GM12864 (cell line): ENCODE data around the gene AFF1.
A peak's percentile ranks its signal among the peaks of the same experiment; 100 is the strongest.

Experiments used
- DNase-seq: peaks from one replicate; pipeline ENCODE4 v3.0.0-alpha.2; 2011; ENCODE audit warnings: low read depth
- H3K4me3 ChIP-seq: 2 replicates; pipeline ENCODE4 v1.5.1; 2011; ENCODE audit warnings: mild to moderate bottlenecking, low read depth, low read length, control low read depth
- TF ChIP-seq, protein P1 (sequence below): IDR thresholded peaks from 2 replicates; pipeline ENCODE4 v1.5.1; 2011; ENCODE audit warnings: low read depth, mild to moderate bottlenecking, moderate library complexity, low read length, control low read depth, inconsistent platforms; ENCODE audit errors: missing control alignments

The AFF1 gene

DNA sequence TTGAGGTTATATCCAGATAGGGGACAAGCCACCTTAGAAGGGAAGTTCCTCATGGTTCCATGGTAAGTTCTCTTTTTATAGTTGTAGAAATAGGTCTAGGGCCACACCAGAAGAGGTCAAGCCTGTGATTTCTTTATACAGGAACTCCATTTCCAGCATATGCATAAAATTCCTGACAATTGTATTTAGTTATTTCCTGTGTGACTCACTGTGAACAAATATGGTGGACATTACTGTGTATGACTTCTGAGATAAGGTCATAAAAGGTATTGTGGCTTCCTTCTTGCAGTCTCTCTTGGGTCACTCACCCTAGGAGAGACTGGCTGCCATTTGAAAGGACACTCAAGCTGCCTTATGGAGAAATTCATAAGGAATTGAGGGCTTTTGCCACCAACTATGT is 40.4 kb upstream of the AFF1 start:
- TF ChIP-seq, protein P1, sequence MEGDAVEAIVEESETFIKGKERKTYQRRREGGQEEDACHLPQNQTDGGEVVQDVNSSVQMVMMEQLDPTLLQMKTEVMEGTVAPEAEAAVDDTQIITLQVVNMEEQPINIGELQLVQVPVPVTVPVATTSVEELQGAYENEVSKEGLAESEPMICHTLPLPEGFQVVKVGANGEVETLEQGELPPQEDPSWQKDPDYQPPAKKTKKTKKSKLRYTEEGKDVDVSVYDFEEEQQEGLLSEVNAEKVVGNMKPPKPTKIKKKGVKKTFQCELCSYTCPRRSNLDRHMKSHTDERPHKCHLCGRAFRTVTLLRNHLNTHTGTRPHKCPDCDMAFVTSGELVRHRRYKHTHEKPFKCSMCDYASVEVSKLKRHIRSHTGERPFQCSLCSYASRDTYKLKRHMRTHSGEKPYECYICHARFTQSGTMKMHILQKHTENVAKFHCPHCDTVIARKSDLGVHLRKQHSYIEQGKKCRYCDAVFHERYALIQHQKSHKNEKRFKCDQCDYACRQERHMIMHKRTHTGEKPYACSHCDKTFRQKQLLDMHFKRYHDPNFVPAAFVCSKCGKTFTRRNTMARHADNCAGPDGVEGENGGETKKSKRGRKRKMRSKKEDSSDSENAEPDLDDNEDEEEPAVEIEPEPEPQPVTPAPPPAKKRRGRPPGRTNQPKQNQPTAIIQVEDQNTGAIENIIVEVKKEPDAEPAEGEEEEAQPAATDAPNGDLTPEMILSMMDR = no peak
- no peak overlapping the region for H3K4me3 ChIP-seq
- no peak for DNase-seq

DNA sequence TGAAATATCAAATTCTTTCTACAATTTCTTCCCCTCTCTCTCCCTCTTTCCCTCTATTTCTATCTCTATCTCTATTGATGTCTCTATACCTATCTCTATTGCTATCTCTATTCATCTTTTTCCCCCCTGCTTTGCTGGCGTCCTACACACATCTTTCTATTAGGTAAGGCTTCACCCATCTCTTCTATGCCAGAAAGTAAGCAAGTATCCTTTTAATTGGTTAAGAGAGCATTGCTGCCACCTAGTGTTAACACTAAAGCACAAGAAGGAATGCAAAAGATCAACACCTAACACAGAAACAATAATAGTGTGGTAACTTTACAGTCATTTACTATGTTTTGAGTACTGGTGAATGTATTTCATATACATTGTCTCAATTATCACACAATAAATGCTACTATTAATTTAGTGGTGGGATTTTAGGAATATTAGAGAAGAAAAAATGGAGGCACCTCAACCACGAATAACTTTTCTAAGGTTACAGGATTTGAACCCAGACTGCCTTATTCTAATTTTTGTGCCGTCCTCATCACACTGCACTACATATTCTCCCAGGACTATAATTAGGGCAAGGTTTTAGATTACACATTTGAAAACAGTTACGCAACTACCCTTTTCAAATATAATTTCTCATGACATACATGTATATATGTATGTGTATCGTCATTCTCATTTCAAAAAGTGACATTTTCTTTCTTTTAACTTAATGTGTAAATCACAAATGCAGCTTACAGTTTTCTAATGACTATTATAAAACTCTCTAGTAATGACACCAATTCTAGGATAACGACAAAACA is 38.9 kb upstream of the AFF1 start:
- TF ChIP-seq, protein P1 = peak; percentile 54
- H3K4me3 ChIP-seq = no peak overlapping the region
- no peak for DNase-seq

DNA sequence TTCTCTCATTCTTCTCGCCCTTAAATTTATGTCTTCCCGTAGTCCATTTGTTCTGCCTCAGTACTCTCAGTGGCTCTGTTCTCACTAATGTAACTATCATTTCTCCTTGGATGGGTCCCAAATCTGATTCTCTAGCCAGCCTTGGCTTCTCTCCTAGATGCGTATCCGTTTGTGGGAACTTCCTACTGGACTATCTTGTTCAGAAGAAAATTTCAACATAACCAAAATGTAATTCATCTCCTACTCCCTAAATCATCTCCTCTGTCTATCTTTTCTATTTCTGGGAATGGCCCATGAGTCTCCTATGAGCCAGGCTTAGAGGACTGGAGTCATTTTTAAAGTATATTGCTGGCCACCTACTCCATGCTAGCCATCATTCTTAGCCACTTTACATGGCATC is 38.2 kb upstream of the AFF1 start:
- no peak overlapping the region for H3K4me3 ChIP-seq
- TF ChIP-seq, protein P1 = no peak
- no peak for DNase-seq

DNA sequence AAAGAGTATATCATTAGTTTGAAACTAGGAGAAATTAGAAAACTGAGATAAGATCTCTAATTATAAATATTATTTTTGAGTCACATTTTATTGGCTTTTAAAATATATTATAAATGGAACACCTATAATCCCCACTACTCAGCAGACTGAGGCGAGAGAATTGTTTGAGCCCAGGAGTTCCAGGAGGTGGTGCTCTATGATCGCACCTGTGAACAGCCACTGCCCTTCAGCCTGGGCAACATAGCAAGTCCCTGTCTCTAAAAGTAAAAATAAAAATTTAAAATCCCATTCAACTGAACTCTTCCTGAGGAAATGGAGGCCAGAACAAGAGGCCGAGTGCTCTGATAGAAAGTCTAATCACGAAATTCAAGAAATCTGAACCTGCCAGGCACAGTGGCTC is 36.2 kb upstream of the AFF1 start:
- DNase-seq = no peak
- TF ChIP-seq, protein P1 = peak; percentile 26
- H3K4me3 ChIP-seq = no peak overlapping the region

DNA sequence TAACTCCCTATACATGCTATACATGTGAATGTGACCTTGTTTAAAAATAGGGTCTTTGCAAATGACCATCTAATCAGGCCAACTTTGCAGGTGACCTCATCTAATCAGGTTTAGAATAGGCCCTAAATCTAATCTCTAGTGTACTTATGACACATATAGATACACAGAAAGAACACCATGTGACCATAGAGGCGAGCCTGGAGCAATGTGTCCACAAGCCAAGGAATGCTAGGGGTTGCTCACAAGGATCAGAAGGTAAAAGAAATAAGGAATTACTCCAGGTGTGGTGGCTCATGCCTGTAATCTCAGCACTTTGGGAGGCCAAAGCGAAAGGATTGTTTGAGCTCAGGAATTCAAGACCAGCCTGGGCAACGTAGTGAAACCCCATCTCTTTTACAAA is 32.9 kb upstream of the AFF1 start:
- H3K4me3 ChIP-seq = no peak overlapping the region
- TF ChIP-seq, protein P1 = no peak
- no peak for DNase-seq

DNA sequence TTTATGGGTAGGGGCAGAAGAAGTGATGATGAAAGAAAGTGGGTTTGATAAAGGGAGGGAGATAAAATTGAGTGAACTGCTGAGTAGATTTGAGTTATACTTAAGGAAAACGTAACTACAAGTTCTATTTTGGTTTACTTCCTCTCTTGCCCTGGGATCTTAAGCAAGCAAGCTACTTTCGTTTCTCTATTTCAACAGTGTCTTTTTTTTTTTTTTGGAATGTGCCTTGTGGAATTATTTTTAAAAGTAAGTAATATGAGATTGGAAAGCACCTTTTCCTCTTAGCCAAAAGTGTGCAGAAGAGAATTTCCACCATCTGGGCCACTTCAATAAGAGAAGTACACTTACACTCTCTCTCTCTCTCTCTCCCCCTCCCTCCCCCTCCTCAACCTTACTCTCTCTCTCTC is 26.6 kb upstream of the AFF1 start:
- DNase-seq = no peak
- TF ChIP-seq, protein P1 = no peak
- no peak overlapping the region for H3K4me3 ChIP-seq
